ENCODE measurements around the gene RPL6.
"Not testable (repeated sequence)": the region's sequence is repeated elsewhere in the genome, so short reads cannot be mapped to it uniquely, and the experiment has no call there.

The RPL6 gene

GRCh38 chr12:112430929-112431328, 21.5 kb upstream of the RPL6 start:
- H3K4me3 Mint-ChIP-seq, result no peak overlapping the region
- CTCF ChIA-PET, result no interaction called here

DNA sequence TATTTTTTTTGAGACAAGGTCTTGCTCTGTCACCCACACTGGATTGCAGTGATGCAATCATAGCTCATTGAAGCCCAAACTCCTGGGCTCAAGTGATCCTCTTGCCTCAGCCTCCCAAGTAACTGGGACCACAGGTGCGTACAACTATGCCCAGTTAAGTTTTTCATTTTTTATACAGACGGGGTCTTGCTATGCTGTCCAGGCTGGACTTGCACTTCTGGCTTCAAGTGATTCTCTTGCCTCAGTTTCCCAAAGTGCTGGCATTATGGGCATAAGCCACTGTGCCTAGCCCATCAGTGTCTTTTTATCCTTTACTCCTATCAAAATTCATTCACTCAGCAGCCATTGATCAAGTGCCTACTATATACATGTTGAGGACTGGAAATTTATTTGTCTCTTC, 18.4 kb upstream of the RPL6 start:
- peaks cover 31% of the 10 kb centered on the region for H3K4me1 Mint-ChIP-seq
- peaks cover 20% of the 10 kb centered on the region for H3K36me3 Mint-ChIP-seq
- H3K9me3 Mint-ChIP-seq, result no peaks in the 10 kb centered on the region
- no peak overlapping the region for H3K27ac Mint-ChIP-seq
- H3K4me3 Mint-ChIP-seq, result no peak overlapping the region
- DNase-seq, result no peak
- H3K27me3 Mint-ChIP-seq, result no peaks in the 10 kb centered on the region
- CTCF ChIA-PET, result no interaction called here

More at GRCh38 chr12:112430929-112431328, 21.5 kb upstream of the RPL6 start:
- peaks cover 16% of the 10 kb centered on the region for H3K36me3 Mint-ChIP-seq
- H3K27me3 Mint-ChIP-seq, result no peaks in the 10 kb centered on the region
- peaks cover 19% of the 10 kb centered on the region for H3K4me1 Mint-ChIP-seq
- no peak for DNase-seq
- H3K9me3 Mint-ChIP-seq, result no peaks in the 10 kb centered on the region
- H3K27ac Mint-ChIP-seq, result no peak overlapping the region

- Mint-ChIP-seq H3K4me1 (peaks cover 31% of the 10 kb centered on the region), H3K36me3 (peaks cover 8% of the 10 kb centered on the region), H3K9me3 (no peaks in the 10 kb centered on the region), H3K4me3 (no peak overlapping the region), H3K27ac (peak overlapping the region; percentile 45), H3K27me3 (no peaks in the 10 kb centered on the region)
- no peak for DNase-seq
- CTCF ChIA-PET, result no interaction called here
These were observed 16.4 kb upstream of the RPL6 start for GRCh38 chr12:112425582-112426382.

- Mint-ChIP-seq H3K27ac (no peak overlapping the region), H3K36me3 (peaks cover 10% of the 10 kb centered on the region), H3K27me3 (no peaks in the 10 kb centered on the region), H3K9me3 (no peaks in the 10 kb centered on the region), H3K4me3 (no peak overlapping the region), H3K4me1 (peaks cover 42% of the 10 kb centered on the region)
- no peak for DNase-seq
- CTCF ChIA-PET, result no interaction called here
These were observed 14.7 kb upstream of the RPL6 start for GRCh38 chr12:112424126-112424525.

GRCh38 chr12:112422531-112422930, 13.1 kb upstream of the RPL6 start:
- Mint-ChIP-seq H3K9me3 (no peaks in the 10 kb centered on the region), H3K4me3 (no peak overlapping the region), H3K36me3 (peaks cover 6% of the 10 kb centered on the region), H3K27ac (no peak overlapping the region), H3K4me1 (peaks cover 44% of the 10 kb centered on the region), H3K27me3 (no peaks in the 10 kb centered on the region)
- CTCF ChIA-PET, result no interaction called here
- no peak for DNase-seq

- no peak overlapping the region for H3K27ac Mint-ChIP-seq
- CTCF ChIA-PET, result no interaction called here
- no peaks in the 10 kb centered on the region for H3K9me3 Mint-ChIP-seq
- DNase-seq, result no peak
- no peaks in the 10 kb centered on the region for H3K27me3 Mint-ChIP-seq
- peaks cover 6% of the 10 kb centered on the region for H3K36me3 Mint-ChIP-seq
- no peak overlapping the region for H3K4me3 Mint-ChIP-seq
- H3K4me1 Mint-ChIP-seq, result peaks cover 47% of the 10 kb centered on the region
These were observed 12.0 kb upstream of the RPL6 start for GRCh38 chr12:112421363-112421762.

- Mint-ChIP-seq H3K27ac (no peak overlapping the region), H3K36me3 (peaks cover 6% of the 10 kb centered on the region), H3K4me1 (peaks cover 44% of the 10 kb centered on the region), H3K9me3 (no peaks in the 10 kb centered on the region), H3K27me3 (no peaks in the 10 kb centered on the region), H3K4me3 (peak overlapping the region; percentile 95)
- DNase-seq, result no peak
- CTCF ChIA-PET, result no interaction called here
These were observed 11.3 kb upstream of the RPL6 start for GRCh38 chr12:112420740-112421139.

DNA sequence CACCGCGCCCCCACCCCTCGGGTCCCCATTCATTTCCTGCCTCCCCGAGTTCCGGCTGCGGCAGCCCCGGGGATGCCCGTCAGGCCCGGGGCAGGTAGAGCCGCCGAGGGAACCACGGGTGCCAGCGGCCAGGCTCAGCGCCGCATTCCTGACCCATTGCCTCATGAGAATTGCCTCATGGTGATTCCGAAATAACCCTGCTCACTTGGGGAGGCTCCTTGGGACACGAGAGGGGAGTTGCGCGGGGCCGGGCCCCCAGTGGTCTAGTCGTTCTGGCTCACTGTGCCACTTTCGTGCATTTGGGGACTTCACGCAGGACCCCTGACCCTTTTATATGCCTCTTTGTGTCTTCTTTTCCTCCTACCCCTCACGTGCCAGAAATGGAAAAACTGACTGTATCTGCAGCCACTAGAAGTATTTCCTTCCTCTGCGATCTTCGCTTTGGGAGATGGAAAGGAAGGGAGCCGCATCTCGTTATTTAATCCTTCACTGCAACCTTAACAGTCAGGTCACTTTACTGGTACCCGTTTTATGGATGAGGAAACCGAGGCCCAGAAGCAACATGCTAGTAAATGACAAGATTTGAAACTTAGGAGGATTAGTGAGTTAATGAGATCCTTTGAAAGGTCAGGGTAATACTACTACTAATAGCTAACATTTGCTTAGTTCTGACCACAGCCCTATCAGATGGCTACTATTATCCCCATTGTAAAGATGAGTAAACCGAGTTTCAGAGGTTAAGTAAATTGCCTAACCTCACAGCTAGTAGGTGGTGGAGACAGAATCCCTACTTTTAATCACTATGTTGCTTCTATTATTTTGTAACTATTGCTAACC, 10.1 kb upstream of the RPL6 start:
- H3K4me1 Mint-ChIP-seq, result peaks cover 42% of the 10 kb centered on the region
- CTCF ChIA-PET, result no interaction called here
- H3K27me3 Mint-ChIP-seq, result no peaks in the 10 kb centered on the region
- DNase-seq, result peak; percentile 73
- no peaks in the 10 kb centered on the region for H3K9me3 Mint-ChIP-seq
- peak overlapping the region; percentile 95 for H3K27ac Mint-ChIP-seq
- peaks cover 6% of the 10 kb centered on the region for H3K36me3 Mint-ChIP-seq
- peak overlapping the region; percentile 95 for H3K4me3 Mint-ChIP-seq

- H3K4me3 Mint-ChIP-seq, result peak within 1 kb of the TSS; percentile 95
- peaks cover 2% of the 10 kb centered on the region for H3K36me3 Mint-ChIP-seq
- H3K27me3 Mint-ChIP-seq, result no peaks in the 10 kb centered on the region
- peaks cover 37% of the 10 kb centered on the region for H3K4me1 Mint-ChIP-seq
- DNase-seq, result peak; percentile 91
- no peaks in the 10 kb centered on the region for H3K9me3 Mint-ChIP-seq
- H3K27ac Mint-ChIP-seq, result peak within 1 kb of the TSS; percentile 95
- CTCF ChIA-PET, result interaction anchor here (0.8 kb wide), 1 partner anchor 8 kb away, joined by 3 read pairs; no protein-coding TSS in a partner anchor
These were observed 9.3 kb upstream of the RPL6 start, which contains the start of gene PTPN11 for GRCh38 chr12:112418608-112419296. TSS of gene PTPN11 (plus strand) at chr12:112418947. CDS start at chr12:112419112, 165 bp downstream.

GRCh38 chr12:112418273-112418607, 8.8 kb upstream of the RPL6 start:
- H3K27me3 Mint-ChIP-seq, result peaks cover 4% of the 10 kb centered on the region
- CTCF ChIA-PET, result interaction anchor here (0.8 kb wide), 1 partner anchor 8 kb away, joined by 3 read pairs; no protein-coding TSS in a partner anchor
- no peaks in the 10 kb centered on the region for H3K9me3 Mint-ChIP-seq
- peaks cover 2% of the 10 kb centered on the region for H3K36me3 Mint-ChIP-seq
- DNase-seq, result no peak
- peak overlapping the region; percentile 80 for H3K4me3 Mint-ChIP-seq
- peaks cover 37% of the 10 kb centered on the region for H3K4me1 Mint-ChIP-seq
- peak overlapping the region; percentile 88 for H3K27ac Mint-ChIP-seq

GRCh38 chr12:112415457-112415856, 6.1 kb upstream of the RPL6 start:
- DNase-seq, CTCF ChIA-PET, H3K4me3 Mint-ChIP-seq, H3K36me3 Mint-ChIP-seq, H3K9me3 Mint-ChIP-seq, H3K27ac Mint-ChIP-seq, H3K27me3 Mint-ChIP-seq: not testable (repeated sequence)
- peaks cover 26% of the 10 kb centered on the region for H3K4me1 Mint-ChIP-seq

DNA sequence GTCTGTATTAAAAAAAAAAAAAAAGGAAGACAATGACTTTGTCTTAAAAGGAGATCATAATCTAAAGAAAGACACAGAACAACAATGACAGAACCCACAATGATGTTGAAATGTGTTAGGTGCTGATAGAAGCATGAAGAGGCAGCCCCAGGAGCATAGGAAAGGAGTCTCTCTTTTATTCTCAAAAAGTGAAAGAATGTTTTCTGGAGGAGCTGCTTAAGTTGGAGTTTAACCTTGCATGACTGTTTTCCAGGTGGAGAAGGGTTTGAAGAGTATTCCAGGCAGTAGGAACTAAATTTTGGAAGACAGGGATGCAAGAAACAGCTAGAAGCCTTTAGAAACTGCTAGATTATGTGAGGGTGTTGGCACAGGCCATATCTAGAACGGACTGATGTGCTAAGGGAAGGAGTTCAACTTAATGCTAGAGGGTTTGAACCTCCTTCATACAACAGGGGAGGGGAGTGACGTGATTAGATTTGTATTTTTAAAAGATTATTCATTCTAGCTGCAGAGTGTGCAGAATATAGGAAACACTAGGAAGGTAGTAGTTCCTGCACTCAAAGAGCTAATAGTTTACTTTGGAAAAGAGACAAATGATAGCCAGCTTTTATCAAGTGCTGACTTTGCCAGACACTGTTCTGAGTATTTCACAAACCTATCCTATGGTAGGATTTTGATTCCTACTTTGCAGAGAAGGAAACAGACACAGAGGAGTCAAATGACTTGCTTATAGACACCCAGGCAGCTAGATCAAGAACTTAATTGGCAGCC, 4.6 kb upstream of the RPL6 start:
- Mint-ChIP-seq H3K9me3 (no peaks in the 10 kb centered on the region), H3K36me3 (peaks cover 3% of the 10 kb centered on the region), H3K4me3 (no peak overlapping the region), H3K27me3 (peaks cover 4% of the 10 kb centered on the region), H3K4me1 (peaks cover 19% of the 10 kb centered on the region), H3K27ac (no peak overlapping the region)
- CTCF ChIA-PET, result interaction anchor here (0.7 to 0.9 kb wide), 2 partner anchors 14 to 27 kb away, joined by 3 to 4 read pairs; no protein-coding TSS in a partner anchor
- DNase-seq, result no peak

GRCh38 chr12:112409906-112410244, 470 bp upstream of the RPL6 start:
- CTCF ChIA-PET, result interaction anchor here (1.3 to 1.9 kb wide), 2 partner anchors 9 to 211 kb away, joined by 3 to 12 read pairs; partner anchors contain the start of gene PTPN11
- H3K9me3 Mint-ChIP-seq, result no peaks in the 10 kb centered on the region
- no peak overlapping the region for H3K27ac Mint-ChIP-seq
- peaks cover 40% of the 10 kb centered on the region for H3K36me3 Mint-ChIP-seq
- H3K4me3 Mint-ChIP-seq, result peak overlapping the region; percentile 100
- peaks cover 41% of the 10 kb centered on the region for H3K4me1 Mint-ChIP-seq
- peaks cover 4% of the 10 kb centered on the region for H3K27me3 Mint-ChIP-seq
- no peak for DNase-seq
